GM18508 (cell line): Measurements from ENCODE around the gene PSMG4.

Experiments
- ATAC-seq: cut with Tn5 transposase; IDR thresholded peaks from one replicate; pipeline ENCODE4 v1.9.1; 2021; ENCODE audit warnings: moderate number of reproducible peaks; ENCODE audit not compliant: insufficient read depth, unreplicated experiment

PSMG4 gene

GRCh38 chr6:3287976-3288707 is 29.4 kb downstream of the PSMG4 start:
- no peak for ATAC-seq

GRCh38 chr6:3288711-3289663 is 30.2 kb downstream of the PSMG4 start:
- no peak for ATAC-seq

- no peak for ATAC-seq
Observed at GRCh38 chr6:3289664-3290055, 30.9 kb downstream of the PSMG4 start.

GRCh38 chr6:3290149-3290930 is 31.6 kb downstream of the PSMG4 start:
- no peak for ATAC-seq

GRCh38 chr6:3290931-3291211 is 32.1 kb downstream of the PSMG4 start:
- no peak for ATAC-seq

GRCh38 chr6:3291346-3291745 is 32.6 kb downstream of the PSMG4 start:
- no peak for ATAC-seq

- no peak for ATAC-seq
Observed at GRCh38 chr6:3291987-3292386, 33.2 kb downstream of the PSMG4 start.

GRCh38 chr6:3292431-3293197 is 33.9 kb downstream of the PSMG4 start:
- ATAC-seq, result no peak

GRCh38 chr6:3293271-3294155 is 34.8 kb downstream of the PSMG4 start:
- ATAC-seq, result no peak

- ATAC-seq, result no peak
Observed at GRCh38 chr6:3294396-3294795, 35.6 kb downstream of the PSMG4 start.

GRCh38 chr6:3294921-3295871 is 36.4 kb downstream of the PSMG4 start:
- ATAC-seq, result no peak

- ATAC-seq, result no peak
Observed at GRCh38 chr6:3296078-3296477, 37.3 kb downstream of the PSMG4 start.

GRCh38 chr6:3296537-3296936 is 37.8 kb downstream of the PSMG4 start:
- ATAC-seq, result no peak

- ATAC-seq, result no peak
Observed at GRCh38 chr6:3297006-3297405, 38.3 kb downstream of the PSMG4 start.

- ATAC-seq, result no peak
Observed at GRCh38 chr6:3297909-3298308, 39.2 kb downstream of the PSMG4 start.

GRCh38 chr6:3299221-3299620 is 40.5 kb downstream of the PSMG4 start:
- ATAC-seq, result no peak

GRCh38 chr6:3301506-3301905 is 42.8 kb downstream of the PSMG4 start:
- no peak for ATAC-seq

- no peak for ATAC-seq
Observed at GRCh38 chr6:3303795-3304411, 45.2 kb downstream of the PSMG4 start.
